CD4-positive, alpha-beta T cell treated with Interleukin-12 subunit alpha and Interleukin-12 subunit beta, for 1 hour (primary cell): ENCODE measurements around the gene ELFN1.

Source experiments
- DNase-seq: peaks from one replicate; pipeline ENCODE4 v3.0.0-alpha.2; 2020

ELFN1 gene

DNA sequence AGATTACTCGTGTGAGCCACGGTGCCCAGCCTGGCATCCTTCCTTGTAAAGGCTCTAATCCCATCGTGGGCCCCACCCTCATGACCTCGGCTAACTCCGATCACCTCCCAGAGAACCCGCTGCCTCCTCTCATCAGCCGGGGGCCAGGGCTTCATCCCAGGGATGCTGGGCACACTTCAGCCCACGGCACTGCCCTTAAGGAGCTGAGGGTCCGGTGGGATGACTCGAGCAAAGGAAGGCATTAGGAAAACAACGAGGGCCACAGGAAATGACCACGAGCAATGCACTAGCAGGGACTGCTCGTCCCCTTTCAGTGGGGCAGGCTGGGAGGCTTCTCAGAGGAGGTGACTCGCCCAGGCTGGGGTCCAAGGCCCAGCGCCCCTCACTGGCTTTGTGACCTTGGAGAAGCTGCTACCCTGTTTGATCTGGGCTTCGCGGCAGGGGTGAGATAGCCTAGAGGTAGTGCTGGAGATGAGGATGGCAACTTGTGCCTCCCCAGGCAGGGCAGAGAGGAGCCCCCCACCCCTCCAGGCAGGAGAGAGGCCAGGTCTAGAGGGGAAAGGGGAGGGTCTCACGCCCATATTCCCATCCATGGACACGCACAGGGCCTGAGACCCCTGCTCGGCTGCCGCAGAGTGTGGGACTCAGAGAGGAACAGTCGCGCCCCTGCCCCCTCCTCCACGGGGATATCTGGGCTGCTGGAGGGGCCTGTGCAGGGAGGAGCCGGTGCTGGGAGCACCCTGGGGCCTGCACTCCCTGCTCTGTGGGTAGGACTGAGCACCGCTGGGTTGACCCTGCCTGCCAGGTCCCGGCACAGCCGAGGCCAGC lies 26.8 kb downstream of the ELFN1 start:
- DNase-seq = no peak

DNA sequence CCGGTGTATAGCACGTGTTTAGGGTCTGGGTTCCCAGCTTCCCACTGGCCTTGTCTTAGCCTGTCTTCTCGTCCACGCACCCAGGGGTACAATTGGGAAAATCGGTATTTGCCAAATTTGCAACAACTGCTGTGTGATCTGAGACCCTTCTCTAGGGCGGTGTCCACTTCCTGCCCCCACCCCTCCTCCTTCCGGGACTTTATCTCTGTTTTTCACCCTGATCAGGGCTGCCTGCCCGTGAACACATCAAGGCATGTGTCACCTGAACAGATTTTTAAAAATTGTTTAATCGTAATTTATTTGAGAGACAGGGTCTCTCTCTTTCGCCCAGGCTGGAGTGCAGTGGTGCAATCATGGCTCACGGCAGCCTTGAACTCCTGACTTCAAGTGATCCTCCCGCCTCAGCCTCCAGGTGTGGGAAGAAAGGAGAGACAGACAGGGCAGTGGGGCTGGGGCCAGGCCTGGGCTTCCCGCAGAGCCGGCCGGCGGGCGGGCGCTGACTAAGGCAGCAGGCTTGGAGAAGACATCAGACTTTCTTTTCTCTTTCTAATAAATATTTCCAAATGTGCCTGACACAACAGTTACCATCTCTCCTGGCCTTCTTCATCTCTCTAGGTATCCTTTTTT lies 27.5 kb downstream of the ELFN1 start:
- DNase-seq = no peak

DNA sequence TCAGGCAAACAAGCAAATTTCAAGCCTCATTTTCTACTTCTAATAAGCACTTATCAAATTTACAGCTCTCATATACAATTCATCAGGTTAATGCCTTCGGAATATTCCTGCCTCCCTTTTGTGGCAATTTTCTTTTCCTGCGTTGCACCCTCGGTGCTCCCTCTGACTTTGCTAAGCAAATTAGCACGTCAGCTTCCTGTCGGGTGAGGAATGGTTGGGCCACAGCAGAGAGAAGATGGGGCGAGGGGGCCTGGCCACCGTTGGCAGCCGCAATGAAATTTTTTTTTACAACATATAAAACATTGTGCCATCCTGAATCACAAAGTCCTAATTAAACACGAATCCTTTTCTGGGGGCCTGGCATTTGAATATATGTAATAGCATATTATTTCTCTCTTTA lies 28.1 kb downstream of the ELFN1 start:
- no peak for DNase-seq

DNA sequence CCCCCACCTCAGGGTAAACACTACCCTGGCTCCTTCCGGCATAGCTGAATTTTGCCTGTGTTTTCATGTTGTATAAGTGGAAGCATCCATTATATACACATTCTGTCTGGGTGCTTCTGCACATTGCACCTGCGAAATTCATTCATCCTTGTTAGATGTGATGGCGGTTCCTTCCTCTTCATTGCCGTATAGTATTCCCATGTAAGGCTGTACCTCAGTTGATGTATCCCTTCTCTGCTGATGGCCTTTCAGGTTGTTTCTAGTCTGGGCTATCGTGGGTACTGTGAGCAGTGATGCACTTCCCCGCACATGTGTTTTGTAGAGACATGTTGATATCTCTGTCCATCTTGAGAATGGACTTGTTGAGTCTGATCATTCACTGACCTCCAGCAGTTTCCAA lies 28.9 kb downstream of the ELFN1 start:
- DNase-seq = no peak

DNA sequence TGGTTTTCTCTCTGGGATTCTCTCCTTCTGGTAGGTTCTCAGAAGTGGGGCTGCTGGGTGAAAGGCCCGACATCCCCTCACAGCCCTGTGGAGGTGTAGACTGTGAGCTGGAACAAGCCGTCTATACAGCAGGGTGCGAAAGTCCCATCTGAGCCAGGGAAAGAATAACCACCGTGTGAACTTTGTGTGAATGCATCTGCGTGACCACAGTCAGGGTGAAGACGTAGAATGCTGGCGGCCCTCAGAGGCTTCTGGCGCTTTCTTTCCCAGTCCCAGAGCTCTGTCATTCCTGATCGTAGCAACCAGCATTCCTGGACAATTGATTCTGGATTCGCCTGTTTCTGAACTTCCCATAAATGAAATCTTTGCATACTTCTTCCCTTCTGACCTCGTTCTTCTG lies 30.0 kb downstream of the ELFN1 start:
- DNase-seq = no peak

DNA sequence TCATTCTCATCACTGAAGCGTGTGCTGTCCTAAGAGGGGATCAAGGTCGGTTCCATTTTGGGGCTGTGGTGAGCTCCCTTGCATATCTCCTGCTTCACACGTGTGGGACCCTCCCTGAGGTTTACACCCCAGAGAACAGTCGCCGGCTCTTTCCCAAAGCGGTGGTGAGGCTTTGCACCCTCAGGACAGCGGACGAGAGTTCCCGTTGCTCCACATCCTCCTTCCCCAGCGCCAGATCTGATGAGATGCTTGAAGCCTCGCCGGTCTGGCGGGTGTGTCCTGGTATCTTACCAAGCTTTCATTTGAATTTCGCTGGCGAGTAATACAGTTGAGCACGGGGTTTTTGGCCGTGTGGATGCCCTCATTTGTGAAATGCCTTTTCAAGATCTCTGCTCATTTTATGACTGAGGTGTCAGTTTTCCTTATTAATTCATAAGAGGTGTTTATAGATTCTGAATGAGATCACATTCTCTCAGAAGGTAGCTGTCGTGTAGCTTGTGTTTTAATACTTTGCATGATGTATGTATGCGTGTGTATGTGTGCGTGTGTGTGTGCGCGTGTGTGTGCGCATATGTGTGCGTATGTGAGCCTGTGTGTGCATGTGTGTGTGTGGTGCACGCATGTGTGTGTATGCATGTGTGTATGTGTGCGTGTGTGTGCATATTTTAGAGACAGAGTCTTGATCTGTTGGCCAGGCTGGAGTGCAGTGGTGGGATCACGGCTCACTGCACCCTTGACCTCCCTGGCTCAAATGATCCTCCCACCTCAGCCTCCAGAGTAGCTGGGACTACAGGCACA lies 30.7 kb downstream of the ELFN1 start:
- no peak for DNase-seq

DNA sequence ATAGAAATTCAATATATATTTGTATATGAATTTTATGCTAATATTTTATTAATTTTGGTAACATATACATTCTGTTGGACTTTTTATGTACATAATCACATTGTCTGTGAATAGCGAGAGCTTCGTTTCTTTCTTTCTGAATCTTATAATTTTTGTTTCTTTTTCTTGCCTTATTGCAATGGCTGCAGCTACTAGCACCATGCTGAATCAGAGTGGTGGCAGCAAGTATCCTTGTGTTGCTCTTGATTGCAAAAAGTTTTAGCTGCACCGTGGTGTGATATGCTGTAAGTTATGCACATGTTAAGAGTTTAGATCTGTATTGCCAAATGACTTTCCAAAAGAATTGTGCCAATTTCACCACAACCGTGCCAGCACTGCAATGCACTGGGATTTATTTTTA lies 32.6 kb downstream of the ELFN1 start:
- no peak for DNase-seq

DNA sequence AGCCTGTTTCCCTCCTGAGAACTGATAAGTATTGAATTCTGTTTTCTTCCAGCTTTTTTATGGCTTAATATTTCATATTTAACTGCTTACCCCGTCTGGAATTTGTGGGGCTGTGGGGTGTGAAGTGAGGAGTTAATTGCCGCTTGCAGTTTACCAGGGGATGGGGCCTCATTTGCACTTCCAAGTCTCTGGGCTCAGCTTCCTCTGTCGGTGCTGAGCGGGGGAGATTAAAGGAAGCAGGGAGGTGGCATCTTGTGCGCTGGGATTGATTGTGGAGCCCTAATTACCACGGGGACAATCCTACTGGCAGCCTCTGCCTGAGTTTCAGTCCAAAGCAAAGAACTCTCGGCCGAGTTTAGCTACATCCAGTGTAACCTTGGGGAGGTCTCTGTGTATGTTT lies 33.4 kb downstream of the ELFN1 start:
- DNase-seq = no peak

DNA sequence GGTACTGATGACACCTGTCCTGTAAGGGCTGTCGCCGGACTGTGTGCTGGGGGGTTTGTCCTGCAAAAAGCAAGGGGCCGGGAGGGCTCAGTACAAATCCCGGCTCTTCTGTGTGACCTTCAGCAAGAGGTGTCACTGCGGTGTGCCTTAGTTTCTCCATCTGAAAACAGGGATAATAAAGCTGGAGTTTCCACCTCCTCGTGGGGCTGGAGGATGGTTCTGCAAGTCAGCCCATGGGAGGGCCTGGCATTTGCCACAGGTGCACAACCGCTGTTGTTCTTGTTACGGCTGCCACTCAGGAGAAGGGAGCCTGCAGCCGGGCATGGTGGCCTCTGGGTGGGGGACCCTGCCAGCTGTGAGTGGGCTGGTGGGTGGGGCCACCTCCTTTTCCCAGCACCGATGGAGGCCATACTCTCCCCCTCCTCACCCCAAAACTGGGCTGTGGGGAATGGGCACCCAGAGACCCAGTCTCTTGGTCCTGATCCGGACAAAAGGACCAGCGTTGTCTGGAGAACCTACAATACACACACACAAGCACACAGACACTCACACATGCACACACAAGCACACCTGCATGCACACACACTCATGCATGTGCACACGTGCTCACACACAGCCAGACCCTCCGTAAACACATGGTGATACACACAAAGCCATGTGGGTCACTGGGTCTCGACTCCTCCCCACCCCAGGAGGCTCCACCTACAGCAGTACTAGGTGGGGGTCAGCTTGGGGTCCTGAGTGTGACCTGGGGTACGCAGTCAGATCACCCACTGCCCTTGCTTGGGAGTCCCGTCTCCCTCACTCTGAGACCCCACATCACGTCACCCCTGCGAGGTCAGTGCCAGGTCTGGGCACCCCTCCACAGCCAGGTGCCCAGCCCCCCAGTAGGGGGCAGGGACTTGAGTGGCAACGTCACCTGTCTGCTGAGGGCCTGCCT lies 34.1 kb downstream of the ELFN1 start:
- DNase-seq = no peak

DNA sequence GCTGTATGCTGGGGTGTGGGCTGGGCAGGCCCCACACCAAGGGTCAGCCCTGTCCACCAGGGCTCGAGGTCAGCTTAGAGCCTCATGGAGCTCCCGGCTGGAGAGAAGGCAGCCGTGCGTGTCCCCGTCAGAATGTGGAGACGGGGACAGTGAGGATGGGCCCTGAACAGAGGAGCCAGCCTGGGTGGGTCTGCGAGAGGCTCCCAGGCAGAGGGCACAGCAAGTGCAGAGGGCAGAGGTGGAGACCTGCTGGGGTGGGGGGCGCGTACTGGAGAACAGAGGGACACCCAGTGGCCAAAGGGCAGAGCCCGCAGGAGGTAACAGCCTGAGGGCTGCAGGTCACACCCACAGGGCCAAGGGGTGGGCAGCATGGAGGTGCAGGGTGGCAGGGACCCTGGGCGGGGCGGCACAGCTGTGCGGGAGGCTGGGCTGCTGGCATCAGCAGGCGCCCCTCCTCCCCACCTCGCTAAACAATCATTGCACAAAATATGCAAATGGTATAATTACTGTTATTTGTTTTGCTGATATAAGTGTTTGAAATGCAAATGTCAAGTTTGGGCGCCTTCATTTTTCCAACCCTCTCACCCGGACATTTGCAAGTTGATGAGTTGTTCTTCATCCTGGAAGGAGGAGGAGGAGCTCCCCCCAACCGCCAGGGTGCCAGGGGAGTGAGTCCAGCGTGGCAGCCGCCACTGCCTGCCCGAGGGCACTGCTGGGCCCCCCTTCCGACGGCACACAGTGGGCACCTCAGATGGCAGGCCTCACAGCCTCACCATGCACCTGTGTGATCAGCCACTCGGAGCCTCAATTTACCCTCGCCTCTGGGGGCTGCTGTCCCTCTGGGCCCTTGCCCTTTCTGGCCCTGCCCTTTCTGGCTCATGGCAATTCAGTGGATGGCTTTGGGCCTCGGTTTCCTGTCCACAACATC lies 35.0 kb downstream of the ELFN1 start:
- DNase-seq = no peak

DNA sequence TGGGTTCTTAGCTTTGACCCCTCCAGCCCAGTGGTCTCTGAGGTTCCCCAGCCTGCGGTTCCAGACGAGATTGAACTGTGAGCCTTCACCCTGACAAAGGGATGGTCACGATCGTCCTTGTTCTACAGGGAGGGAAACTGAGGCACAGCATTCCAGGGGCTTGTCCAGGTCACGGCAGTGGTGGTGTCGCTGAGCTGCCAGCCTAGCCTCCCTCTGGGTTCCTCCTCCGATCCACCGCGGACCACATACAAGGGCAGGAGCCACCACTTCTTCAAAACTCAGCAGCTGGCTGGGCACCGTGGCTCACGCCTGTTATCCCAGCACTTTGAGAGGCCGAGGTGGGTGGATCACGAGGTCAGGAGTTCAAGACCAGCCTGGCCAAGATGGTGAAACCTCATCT lies 35.8 kb downstream of the ELFN1 start:
- DNase-seq = no peak

DNA sequence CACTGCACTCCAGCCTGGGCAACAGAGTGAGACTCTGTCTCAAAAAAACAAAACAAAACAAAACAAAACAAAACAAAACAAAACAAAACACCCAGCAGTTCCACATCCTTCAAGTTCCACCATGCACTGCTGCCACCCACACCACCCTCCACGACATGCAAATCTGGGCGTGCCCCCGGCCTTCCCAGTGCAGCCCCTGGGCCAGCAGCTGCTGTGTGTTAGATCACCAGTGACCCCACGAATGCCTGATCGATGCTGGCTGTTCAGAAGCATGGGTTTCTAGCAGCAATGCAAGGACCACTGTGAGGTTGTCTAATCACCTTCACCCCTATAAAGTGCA lies 36.3 kb downstream of the ELFN1 start:
- DNase-seq = no peak

DNA sequence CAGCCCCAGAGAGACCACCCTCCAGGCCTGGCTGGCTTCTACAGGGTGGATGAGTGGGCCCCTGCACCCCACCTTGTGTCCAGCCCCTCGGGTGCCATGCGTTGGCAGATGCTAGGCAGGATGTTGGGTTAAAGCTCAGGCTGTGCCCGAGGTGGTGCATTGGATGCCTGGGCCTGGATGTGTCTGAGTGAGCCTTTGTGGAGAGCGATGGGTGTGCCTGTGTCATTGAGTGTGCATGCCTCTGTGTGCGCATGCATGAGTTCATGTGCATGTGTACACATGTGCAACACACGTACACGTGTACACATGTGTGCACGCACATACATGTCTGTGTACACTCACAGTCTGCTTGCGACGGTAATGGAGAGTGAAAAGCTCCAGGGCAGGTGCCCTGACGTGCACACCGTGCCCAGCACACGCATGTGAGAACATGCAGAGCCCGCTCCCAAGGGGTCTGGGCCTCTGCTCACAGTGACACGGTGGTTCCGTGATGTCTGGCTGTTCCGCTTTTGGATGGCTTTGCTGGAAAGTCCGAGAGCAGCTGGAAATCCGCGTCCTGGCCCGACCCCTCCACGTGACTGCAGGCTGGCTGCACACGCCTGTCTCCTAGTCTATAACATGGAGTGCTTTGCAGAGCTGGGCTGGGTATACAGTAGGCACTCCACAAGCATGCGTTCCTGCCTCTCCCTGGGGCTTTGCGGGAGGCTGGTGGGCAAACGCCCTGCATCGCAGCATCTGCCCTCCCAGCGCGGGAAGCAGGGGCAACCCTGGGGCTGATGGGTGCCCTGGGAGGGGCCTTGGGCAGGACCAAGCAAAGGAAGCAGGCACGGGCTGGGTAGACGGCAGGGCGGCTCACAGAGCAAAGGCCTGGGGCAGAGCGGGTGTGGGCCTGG lies 36.9 kb downstream of the ELFN1 start:
- DNase-seq = no peak

DNA sequence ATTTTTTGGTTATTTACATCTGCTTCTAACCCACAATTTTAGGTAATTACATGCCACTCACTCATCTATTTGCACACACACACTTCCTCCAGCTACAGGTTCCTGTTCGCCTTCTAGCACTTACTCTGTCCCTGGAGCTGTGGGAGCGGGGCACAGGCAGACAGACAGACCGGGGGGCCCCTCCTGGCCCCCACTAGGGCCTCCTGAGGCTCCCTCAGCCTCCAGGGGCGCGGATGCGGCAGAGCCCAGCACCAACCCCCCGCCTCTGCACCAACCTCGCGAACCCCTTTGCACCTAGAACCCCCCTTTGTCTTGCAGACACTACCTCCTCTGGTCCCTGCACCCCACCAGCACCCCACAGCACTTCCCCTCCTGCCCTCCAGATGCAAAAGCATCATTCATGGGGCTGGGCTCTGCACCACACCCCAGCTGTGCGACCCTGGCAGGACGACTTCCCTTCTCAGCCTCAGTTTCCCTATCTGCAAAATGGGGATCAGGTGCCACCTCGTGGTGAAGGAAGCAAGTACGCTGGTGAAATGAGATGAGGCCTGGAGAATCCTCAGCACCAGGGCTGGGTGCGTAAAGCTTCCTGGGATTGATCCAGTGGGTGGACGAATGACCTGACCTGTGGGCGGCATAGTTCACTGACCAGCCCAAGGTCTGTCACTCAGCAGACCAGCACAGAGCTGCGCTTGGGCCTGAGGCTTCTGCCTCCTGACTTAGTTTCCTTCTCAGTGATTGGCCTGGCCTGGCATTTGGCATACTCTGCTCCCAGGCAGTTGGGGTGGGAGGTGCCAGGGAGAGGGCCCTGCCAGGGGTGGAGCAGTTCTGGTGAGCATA lies 37.9 kb downstream of the ELFN1 start:
- DNase-seq = no peak

DNA sequence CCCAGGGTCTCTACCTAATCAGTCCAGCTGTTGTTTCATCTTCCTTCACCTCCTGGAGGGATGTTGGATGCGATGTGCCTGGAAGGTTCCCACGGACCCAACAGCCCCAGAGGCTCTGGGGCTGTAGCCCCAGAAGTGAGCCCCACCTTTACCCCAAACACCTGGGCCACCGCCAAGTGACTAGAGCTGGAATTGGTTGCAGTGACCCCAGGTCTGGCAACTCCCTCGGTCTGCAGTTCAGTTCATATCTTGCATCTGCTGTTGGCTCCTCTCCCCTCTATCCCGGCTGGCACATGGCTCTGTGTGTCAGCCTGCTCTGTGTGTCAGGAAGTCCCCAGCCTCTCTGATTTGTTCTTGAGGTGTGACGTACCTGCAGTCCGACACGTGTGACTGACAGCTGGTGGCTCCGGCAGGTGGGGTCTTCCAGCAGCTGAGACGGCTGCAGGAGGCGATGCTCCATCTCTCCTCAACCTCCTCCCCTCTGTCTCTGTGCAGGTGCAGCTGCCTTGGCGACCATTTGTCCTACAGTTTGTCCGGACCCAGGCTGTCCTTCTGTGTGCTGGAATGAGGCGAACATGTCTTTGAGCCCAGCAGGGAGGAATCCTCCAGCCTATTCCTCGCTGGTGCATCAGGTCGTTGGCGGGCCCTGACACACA lies 38.6 kb downstream of the ELFN1 start:
- no peak for DNase-seq

DNA sequence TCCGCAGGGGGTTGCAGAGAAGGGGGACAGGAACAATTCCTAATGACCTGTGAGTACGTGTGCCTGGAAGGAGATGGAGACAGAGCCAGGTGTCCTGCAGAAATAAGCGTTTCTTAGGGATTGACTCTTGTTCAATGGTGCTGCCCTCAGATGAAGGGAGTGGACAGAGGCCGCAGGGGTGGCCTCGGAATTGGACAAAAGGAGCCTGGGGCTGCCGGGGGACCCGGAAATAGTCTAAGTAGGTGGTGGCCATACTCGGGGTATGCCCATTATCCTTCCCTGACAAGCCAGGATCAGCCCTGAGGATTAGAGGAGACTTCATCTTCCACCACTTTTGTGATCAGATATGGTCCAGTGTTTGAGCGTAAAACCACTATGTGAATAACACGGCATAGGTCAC lies 39.2 kb downstream of the ELFN1 start:
- no peak for DNase-seq

DNA sequence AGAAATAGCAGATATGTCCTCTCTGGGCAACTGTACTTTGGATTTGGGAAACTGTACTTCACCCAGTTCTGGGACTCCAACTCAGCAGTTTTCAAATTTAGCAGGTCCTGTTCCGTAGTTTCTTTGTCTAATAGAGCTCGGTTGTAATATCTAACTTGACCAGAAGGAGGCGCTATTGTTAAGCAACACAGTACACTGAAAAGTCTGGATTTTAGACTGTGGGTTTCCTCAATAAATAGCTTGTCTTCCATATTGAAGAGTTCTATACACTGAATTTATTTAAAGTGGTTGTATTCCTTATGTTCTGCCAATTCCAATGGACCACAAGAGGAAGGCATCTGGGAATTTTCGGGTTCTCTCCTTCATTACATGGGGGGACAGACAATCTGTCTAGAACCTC lies 39.8 kb downstream of the ELFN1 start:
- DNase-seq = no peak

DNA sequence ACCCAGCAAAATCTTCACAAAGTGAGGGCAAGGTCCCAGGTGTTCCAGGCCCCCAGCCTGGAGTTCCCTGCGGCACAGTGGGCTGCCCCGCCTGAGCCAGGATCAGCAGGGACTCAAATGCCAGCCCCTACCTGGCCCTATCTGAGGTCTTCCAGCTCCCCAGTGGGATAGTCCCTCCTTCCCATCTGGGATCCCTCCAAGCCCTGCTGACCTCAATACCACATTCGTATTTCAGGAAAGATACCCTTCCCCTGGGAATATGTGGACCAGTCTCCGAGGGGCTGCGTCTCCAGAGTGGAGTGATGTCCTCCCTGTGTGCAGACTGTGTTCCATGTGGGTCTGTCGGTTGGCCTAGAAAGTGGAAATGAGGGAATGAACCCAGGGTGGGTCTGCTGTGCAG lies 40.9 kb downstream of the ELFN1 start:
- DNase-seq = no peak

DNA sequence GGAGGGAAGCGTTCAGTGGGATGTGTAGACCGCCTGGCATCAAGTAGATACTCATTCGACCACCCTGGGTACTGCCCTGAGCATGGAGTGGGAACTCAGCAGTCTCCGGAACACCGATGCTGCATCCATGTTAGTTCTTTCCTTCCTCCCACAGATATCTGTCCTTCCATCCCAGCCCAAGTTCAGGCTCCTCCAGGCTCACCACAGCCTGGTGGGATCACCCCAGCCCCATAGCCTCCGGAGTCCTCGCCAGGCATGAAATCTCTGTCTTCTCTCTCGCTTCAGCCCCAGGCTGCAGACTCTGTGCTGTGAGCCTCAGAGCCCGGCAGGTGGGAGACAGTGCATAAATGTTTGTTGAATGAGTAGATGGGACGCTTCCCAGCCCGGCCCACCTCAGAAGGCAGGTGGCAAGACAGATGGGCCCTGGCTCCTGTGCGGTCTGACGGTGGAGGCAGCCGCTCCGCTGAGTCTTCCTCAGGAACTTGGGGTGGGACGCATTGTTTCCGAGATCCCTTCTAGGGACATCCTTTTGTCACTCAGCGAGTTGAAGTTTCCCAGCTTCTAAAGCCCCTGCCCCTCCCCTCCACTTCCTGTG lies 42.9 kb downstream of the ELFN1 start:
- DNase-seq = no peak
